ENCODE measurements around the gene HUNK.

Gene HUNK

GRCh38 chr21:31926498-31926897 is 53.7 kb downstream of the HUNK start:
- H3K27ac Mint-ChIP-seq = no peak overlapping the region
- no peak overlapping the region for H3K4me3 Mint-ChIP-seq
- H3K27me3 Mint-ChIP-seq (ENCODE audit: low read depth) = no peaks in the 10 kb centered on the region
- peaks cover 4% of the 10 kb centered on the region for H3K9me3 Mint-ChIP-seq
- no peak for TF ChIP-seq CTCF (IDR thresholded peaks at IDR 0.05; ENCODE audit: unreplicated experiment in 3 of 3)
- peaks cover 33% of the 10 kb centered on the region for H3K4me1 Mint-ChIP-seq
- H3K36me3 Mint-ChIP-seq (ENCODE audit: low read depth) = peaks cover 44% of the 10 kb centered on the region

- peaks cover 40% of the 10 kb centered on the region for H3K4me1 Mint-ChIP-seq
- peak overlapping the region; percentile 27 to 82 (median 57) for H3K27ac Mint-ChIP-seq
- H3K36me3 Mint-ChIP-seq (ENCODE audit: low read depth) = peaks cover 40% of the 10 kb centered on the region
- H3K9me3 Mint-ChIP-seq = peaks cover 4% of the 10 kb centered on the region
- H3K4me3 Mint-ChIP-seq = no peak overlapping the region
- no peaks in the 10 kb centered on the region for H3K27me3 Mint-ChIP-seq (ENCODE audit: low read depth)
- no peak for TF ChIP-seq CTCF (IDR thresholded peaks at IDR 0.05; ENCODE audit: unreplicated experiment in 3 of 3)
Observed at GRCh38 chr21:31927689-31928353, 55.0 kb downstream of the HUNK start.

- Mint-ChIP-seq H3K4me3 (no peak overlapping the region), H3K4me1 (peaks cover 40% of the 10 kb centered on the region), H3K27ac (peak overlapping the region; percentile 27 to 82 (median 57)), H3K9me3 (peaks cover 4% of the 10 kb centered on the region), H3K27me3 (ENCODE audit: low read depth) (no peaks in the 10 kb centered on the region), H3K36me3 (ENCODE audit: low read depth) (peaks cover 39% of the 10 kb centered on the region)
- no peak for TF ChIP-seq CTCF (IDR thresholded peaks at IDR 0.05; ENCODE audit: unreplicated experiment in 3 of 3)
Observed at GRCh38 chr21:31928656-31929055, 55.8 kb downstream of the HUNK start.

- Mint-ChIP-seq H3K36me3 (ENCODE audit: low read depth) (peaks cover 40% of the 10 kb centered on the region), H3K27me3 (ENCODE audit: low read depth) (no peaks in the 10 kb centered on the region), H3K9me3 (peaks cover 4% of the 10 kb centered on the region), H3K4me3 (no peak overlapping the region), H3K27ac (peak overlapping the region; percentile 18 to 66 (median 27)), H3K4me1 (peaks cover 40% of the 10 kb centered on the region)
- no peak for TF ChIP-seq CTCF (IDR thresholded peaks at IDR 0.05; ENCODE audit: unreplicated experiment in 3 of 3)
Observed at GRCh38 chr21:31929548-31929947, 56.7 kb downstream of the HUNK start.

- Mint-ChIP-seq H3K4me1 (peaks cover 40% of the 10 kb centered on the region), H3K27ac (peak overlapping the region; percentile 18 to 66 (median 27)), H3K27me3 (ENCODE audit: low read depth) (peaks cover 3% of the 10 kb centered on the region), H3K36me3 (ENCODE audit: low read depth) (peaks cover 42% of the 10 kb centered on the region), H3K9me3 (peaks cover 4% of the 10 kb centered on the region), H3K4me3 (no peak overlapping the region)
- no peak for TF ChIP-seq CTCF (IDR thresholded peaks at IDR 0.05; ENCODE audit: unreplicated experiment in 3 of 3)
Observed at GRCh38 chr21:31930001-31930400, 57.2 kb downstream of the HUNK start.

All from nephron (organoid).